Measurements from ENCODE around the gene HIVEP3.

- TF ChIP-seq CTCF (IDR thresholded peaks at IDR 0.05; ENCODE audit: low read length) = no peak
- no peak for TF ChIP-seq EZH2 (IDR thresholded peaks at IDR 0.05; ENCODE audit: borderline replicate concordance, low read length)
Measured at GRCh38 chr1:41882068-41882477, 36.6 kb downstream of the HIVEP3 start.

All from OCI-LY1 (cell line).